Cardiac fibroblast (primary cell): ENCODE data around the gene MED31.

Source experiments
- DNase-seq, 2 donors: peaks; one replicate each; pipeline versions ENCODE4 v3.0.0 to v3.0.0-alpha.2; 2010; ENCODE audit warnings: low read depth in 2 of 2
- H3K4me3 ChIP-seq, 2 donors: replicated peaks in 1 of 2; 1 replicate in 1 of 2; 2 replicates in 1 of 2; pipeline ENCODE4 v1.5.1; 2011; ENCODE audit warnings: low read depth in 2 of 2, low read length in 2 of 2, mild to moderate bottlenecking in 2 of 2, moderate library complexity in 1 of 2
- CTCF ChIP-seq: IDR thresholded peaks from one replicate; pipeline ENCODE4 v1.5.1; 2011; ENCODE audit warnings: low read depth, mild to moderate bottlenecking, low read length, inconsistent platforms

MED31 gene

GRCh38 chr17:6626616-6627015, 24.8 kb downstream of the MED31 start:
- no peak for TF ChIP-seq CTCF
- H3K4me3 ChIP-seq: no peak overlapping the region

GRCh38 chr17:6623941-6624340, 27.5 kb downstream of the MED31 start:
- no peak overlapping the region for H3K4me3 ChIP-seq
- DNase-seq: peak in 1 of 2 donors; percentile 46
- TF ChIP-seq CTCF: no peak

More at GRCh38 chr17:6626616-6627015, 24.8 kb downstream of the MED31 start:
- no peak for DNase-seq

GRCh38 chr17:6611231-6611630, 40.2 kb downstream of the MED31 start:
- H3K4me3 ChIP-seq: no peak overlapping the region
- no peak for DNase-seq
- no peak for TF ChIP-seq CTCF

GRCh38 chr17:6610011-6610410, 41.4 kb downstream of the MED31 start:
- H3K4me3 ChIP-seq: no peak overlapping the region
- no peak for TF ChIP-seq CTCF
- DNase-seq: no peak

GRCh38 chr17:6608321-6608720, 43.1 kb downstream of the MED31 start:
- TF ChIP-seq CTCF: no peak
- no peak overlapping the region for H3K4me3 ChIP-seq
- peak in 1 of 2 donors; percentile 48 for DNase-seq

- H3K4me3 ChIP-seq: no peak overlapping the region
- DNase-seq: no peak
- no peak for TF ChIP-seq CTCF
Measured at GRCh38 chr17:6605142-6605541, 46.3 kb downstream of the MED31 start.

GRCh38 chr17:6603744-6604325, 47.6 kb downstream of the MED31 start:
- TF ChIP-seq CTCF: no peak
- DNase-seq: peak in 1 of 2 donors; percentile 51
- H3K4me3 ChIP-seq: no peak overlapping the region
